HepG2 (cell line): ENCODE data around the gene ITGB7. TPM values are rescaled to one million over a fixed set of nuclear protein-coding genes. Genes with fewer than 3 reads are reported as not detected.

Source experiments
- BHLHE40 ChIP-seq: IDR thresholded peaks from 2 replicates; pipeline ENCODE4 v1.6.1; 2011; ENCODE audit warnings: low read length, improper control_type of control experiment
- FOXJ3 ChIP-seq: sonication (generic); formaldehyde crosslinking; IDR thresholded peaks from 2 replicates; pipeline ENCODE4 v1.4.0; 2020; ENCODE audit warnings: missing genetic modification reagents, mild to moderate bottlenecking, borderline replicate concordance
- HDAC1 ChIP-seq: sonication (generic); formaldehyde crosslinking; IDR thresholded peaks from 2 replicates; pipeline ENCODE4 v1.5.1; 2020; ENCODE audit warnings: mild to moderate bottlenecking, missing genetic modification reagents
- MYC ChIP-seq: sonication (generic); formaldehyde crosslinking; IDR thresholded peaks from 2 replicates; pipeline ENCODE4 v1.9.0; 2021; ENCODE audit warnings: missing genetic modification reagents, borderline replicate concordance
- POLR2A ChIP-seq, 2 experiments: IDR thresholded peaks; 2 replicates each; pipeline ENCODE4 v1.6.1; 2011; ENCODE audit warnings: low read depth in 2 of 2, low read length in 2 of 2, mild to moderate bottlenecking in 1 of 2, moderate library complexity in 1 of 2; ENCODE audit not compliant: insufficient read depth in 1 of 2
- POLR2AphosphoS5 ChIP-seq: IDR thresholded peaks from 2 replicates; pipeline ENCODE4 v1.6.1; 2012; ENCODE audit warnings: low read depth, low read length
- POLR2G ChIP-seq: fragments of 200-400 bp; formaldehyde crosslinking; IDR thresholded peaks from 2 replicates; pipeline ENCODE4 v1.6.1; 2018; ENCODE audit warnings: mild to moderate bottlenecking, low read depth, low read length, moderate library complexity
- RAD21 ChIP-seq: fragments of 450-650 bp; formaldehyde crosslinking; IDR thresholded peaks from 2 replicates; pipeline ENCODE4 v1.5.0; 2020; ENCODE audit warnings: mild to moderate bottlenecking
- RARA ChIP-seq: IDR thresholded peaks from 2 replicates; pipeline ENCODE4 v1.6.1; 2016; ENCODE audit warnings: missing genetic modification reagents, missing compliant biosample characterization
- SP2 ChIP-seq: sonication (generic); formaldehyde crosslinking; IDR thresholded peaks from 2 replicates; pipeline ENCODE4 v1.5.1; 2020; ENCODE audit warnings: mild to moderate bottlenecking, missing genetic modification reagents
- THAP11 ChIP-seq: IDR thresholded peaks from 2 replicates; pipeline ENCODE4 v1.6.1; 2016; ENCODE audit warnings: missing biosample characterization, missing genetic modification reagents
- ZNF598 ChIP-seq: sonication (generic); formaldehyde crosslinking; IDR thresholded peaks from 2 replicates; pipeline ENCODE4 v1.5.1; 2020; ENCODE audit warnings: mild to moderate bottlenecking, missing genetic modification reagents, borderline replicate concordance
- polyA plus RNA-seq, 8 experiments: library from polyadenylated mRNA; depleted of rRNA in 3 of 8; stranded (reverse) in 7 of 8; unstranded in 1 of 8; fragments of >200 nt; fragmentation: Illumina TruSeq in 4 of 8; extraction: Trizol in 4 of 8; gene quantifications; 2 replicates each; pipeline versions ENCODE4 v1.2.1 to v1.2.3, GENCODE V29; 2011 to 2016; ENCODE audit warnings: low read depth in 4 of 8, missing spikeins in 1 of 8, mixed read lengths in 1 of 8; ENCODE audit not compliant: insufficient read depth in 1 of 8
- total RNA-seq, 5 experiments: library from RNA; depleted of rRNA; stranded (reverse); fragments of >200 nt; fragmentation: Illumina TruSeq; extraction: Trizol; gene quantifications; 2 replicates each; pipeline ENCODE4 v1.2.3, GENCODE V29; 2016; ENCODE audit warnings: low read depth in 1 of 5
- TF ChIP-seq, protein P1 (sequence below): sonication (generic); formaldehyde crosslinking; IDR thresholded peaks from 2 replicates; pipeline ENCODE4 v1.5.0; 2020; ENCODE audit warnings: mild to moderate bottlenecking, missing genetic modification reagents
- TF ChIP-seq, protein P2 (sequence below): sonication (generic); formaldehyde crosslinking; IDR thresholded peaks from 2 replicates; pipeline ENCODE4 v1.4.0; 2020; ENCODE audit warnings: missing genetic modification reagents; ENCODE audit errors: not compliant biosample characterization
- TF ChIP-seq, protein P3 (sequence below): IDR thresholded peaks from 2 replicates; pipeline ENCODE4 v1.6.1; 2016; ENCODE audit warnings: mild to moderate bottlenecking
- TF ChIP-seq, protein P4 (sequence below): sonication (generic); formaldehyde crosslinking; IDR thresholded peaks from 2 replicates; pipeline ENCODE4 v1.8.0; 2022; ENCODE audit warnings: low read depth, missing genetic modification reagents
- TF ChIP-seq, protein P5 (sequence below): sonication (generic); formaldehyde crosslinking; IDR thresholded peaks from 2 replicates; pipeline ENCODE4 v1.5.1; 2020; ENCODE audit warnings: mild to moderate bottlenecking, missing genetic modification reagents

ITGB7 gene
- total and polyA plus RNA-seq, 2 of the 13 experiments (the other 11 are each of a cell fraction or from before 2014, with no cell fraction given): 0.16 to 0.18 TPM

DNA sequence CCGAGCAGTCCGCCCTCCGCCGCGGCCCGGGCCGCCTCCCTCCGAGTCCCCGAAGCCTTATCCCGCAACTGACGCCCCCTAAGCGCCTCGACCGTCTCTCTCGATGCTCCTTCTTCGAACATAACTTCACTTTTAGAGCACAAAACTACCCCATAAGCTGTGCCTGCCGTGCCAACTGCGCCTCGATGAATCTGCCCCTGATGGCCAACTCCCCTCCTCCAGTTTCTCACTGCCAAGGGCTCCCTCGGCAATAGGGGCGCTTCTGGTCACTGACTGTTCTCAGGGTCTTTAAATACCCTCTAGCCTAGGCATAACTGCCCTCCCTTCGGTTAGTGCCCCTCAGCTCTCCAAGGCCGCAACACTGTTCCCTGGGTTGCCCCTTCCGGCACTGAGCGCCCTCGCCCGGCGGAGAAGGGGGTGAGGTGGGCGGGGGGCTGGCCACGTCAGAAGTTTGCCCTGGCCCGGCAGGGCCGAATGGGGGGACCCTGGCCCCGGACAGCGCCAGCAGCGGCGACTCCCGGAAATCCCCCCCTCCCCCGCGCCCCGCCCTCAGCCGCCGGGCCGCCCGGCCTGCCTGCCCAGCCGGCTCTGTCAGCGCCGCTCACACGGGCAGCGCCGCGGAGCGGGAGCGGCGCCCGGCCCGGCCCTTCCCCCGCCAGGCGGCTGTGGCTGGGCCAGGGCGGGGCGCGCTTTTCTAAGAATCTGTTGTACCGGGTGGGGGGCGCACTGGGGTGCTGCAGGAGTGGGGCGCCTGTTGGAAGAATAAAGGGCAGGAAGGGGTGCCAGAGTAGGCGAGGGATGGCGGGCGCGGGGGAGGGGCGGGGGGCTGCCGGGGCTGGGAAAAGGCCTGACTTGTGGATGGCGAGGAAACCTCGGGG lies 14.4 kb upstream of the ITGB7 start (continued):
- TF ChIP-seq MYC (CRISPR knock-in tag): peak; percentile 11; the same call in 1 of the 2 replicates
- TF ChIP-seq POLR2G: peak; percentile 70
- TF ChIP-seq RAD21 (CRISPR knock-in tag): peak; percentile 26; the same call in 1 of the 2 replicates
- no peak for TF ChIP-seq THAP11 (CRISPR knock-in tag)
- 0 out of 2 replicates have a peak, but pooled peaks have one; percentile 45 for TF ChIP-seq SP2 (CRISPR knock-in tag)
- TF ChIP-seq, protein P1, sequence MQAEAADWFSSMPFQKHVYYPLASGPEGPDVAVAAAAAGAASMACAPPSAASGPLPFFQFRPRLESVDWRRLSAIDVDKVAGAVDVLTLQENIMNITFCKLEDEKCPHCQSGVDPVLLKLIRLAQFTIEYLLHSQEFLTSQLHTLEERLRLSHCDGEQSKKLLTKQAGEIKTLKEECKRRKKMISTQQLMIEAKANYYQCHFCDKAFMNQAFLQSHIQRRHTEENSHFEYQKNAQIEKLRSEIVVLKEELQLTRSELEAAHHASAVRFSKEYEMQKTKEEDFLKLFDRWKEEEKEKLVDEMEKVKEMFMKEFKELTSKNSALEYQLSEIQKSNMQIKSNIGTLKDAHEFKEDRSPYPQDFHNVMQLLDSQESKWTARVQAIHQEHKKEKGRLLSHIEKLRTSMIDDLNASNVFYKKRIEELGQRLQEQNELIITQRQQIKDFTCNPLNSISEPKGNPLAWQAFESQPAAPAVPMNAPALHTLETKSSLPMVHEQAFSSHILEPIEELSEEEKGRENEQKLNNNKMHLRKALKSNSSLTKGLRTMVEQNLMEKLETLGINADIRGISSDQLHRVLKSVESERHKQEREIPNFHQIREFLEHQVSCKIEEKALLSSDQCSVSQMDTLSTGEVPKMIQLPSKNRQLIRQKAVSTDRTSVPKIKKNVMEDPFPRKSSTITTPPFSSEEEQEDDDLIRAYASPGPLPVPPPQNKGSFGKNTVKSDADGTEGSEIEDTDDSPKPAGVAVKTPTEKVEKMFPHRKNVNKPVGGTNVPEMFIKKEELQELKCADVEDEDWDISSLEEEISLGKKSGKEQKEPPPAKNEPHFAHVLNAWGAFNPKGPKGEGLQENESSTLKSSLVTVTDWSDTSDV: peak; percentile 41; the same call in 1 of the 2 replicates
- TF ChIP-seq, protein P2, sequence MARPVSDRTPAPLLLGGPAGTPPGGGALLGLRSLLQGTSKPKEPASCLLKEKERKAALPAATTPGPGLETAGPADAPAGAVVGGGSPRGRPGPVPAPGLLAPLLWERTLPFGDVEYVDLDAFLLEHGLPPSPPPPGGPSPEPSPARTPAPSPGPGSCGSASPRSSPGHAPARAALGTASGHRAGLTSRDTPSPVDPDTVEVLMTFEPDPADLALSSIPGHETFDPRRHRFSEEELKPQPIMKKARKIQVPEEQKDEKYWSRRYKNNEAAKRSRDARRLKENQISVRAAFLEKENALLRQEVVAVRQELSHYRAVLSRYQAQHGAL (CRISPR knock-in tag): peak; percentile 45
- peak; percentile 51 to 67 for TF ChIP-seq POLR2A (IDR thresholded peaks at IDR 0.05; ENCODE audit: insufficient read depth in 1 of 2, low read depth in 2 of 2, low read length in 2 of 2)
- peak; percentile 40; the same call in 1 of the 2 replicates for TF ChIP-seq RARA (CRISPR knock-in tag)
- TF ChIP-seq ZNF598 (CRISPR knock-in tag): peak; percentile 48; the same call in 1 of the 2 replicates
- peak; percentile 19; the same call in 1 of the 2 replicates for TF ChIP-seq HDAC1
- TF ChIP-seq BHLHE40: no peak
- TF ChIP-seq, protein P3, sequence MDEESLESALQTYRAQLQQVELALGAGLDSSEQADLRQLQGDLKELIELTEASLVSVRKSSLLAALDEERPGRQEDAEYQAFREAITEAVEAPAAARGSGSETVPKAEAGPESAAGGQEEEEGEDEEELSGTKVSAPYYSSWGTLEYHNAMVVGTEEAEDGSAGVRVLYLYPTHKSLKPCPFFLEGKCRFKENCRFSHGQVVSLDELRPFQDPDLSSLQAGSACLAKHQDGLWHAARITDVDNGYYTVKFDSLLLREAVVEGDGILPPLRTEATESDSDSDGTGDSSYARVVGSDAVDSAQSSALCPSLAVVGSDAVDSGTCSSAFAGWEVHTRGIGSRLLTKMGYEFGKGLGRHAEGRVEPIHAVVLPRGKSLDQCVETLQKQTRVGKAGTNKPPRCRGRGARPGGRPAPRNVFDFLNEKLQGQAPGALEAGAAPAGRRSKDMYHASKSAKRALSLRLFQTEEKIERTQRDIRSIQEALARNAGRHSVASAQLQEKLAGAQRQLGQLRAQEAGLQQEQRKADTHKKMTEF: 0 out of 2 replicates have a peak, but pooled peaks have one; percentile 24
- peak; percentile 67 for TF ChIP-seq POLR2AphosphoS5
- TF ChIP-seq, protein P4, sequence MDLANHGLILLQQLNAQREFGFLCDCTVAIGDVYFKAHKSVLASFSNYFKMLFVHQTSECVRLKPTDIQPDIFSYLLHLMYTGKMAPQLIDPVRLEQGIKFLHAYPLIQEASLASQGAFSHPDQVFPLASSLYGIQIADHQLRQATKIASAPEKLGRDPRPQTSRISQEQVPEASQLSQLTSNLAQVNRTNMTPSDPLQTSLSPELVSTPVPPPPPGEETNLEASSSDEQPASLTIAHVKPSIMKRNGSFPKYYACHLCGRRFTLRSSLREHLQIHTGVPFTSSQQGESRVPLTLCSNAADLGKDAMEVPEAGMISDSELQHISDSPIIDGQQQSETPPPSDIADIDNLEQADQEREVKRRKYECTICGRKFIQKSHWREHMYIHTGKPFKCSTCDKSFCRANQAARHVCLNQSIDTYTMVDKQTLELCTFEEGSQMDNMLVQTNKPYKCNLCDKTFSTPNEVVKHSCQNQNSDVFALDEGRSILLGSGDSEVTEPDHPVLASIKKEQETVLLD (CRISPR knock-in tag): peak; percentile 66; the same call in 1 of the 2 replicates
- TF ChIP-seq, protein P5, sequence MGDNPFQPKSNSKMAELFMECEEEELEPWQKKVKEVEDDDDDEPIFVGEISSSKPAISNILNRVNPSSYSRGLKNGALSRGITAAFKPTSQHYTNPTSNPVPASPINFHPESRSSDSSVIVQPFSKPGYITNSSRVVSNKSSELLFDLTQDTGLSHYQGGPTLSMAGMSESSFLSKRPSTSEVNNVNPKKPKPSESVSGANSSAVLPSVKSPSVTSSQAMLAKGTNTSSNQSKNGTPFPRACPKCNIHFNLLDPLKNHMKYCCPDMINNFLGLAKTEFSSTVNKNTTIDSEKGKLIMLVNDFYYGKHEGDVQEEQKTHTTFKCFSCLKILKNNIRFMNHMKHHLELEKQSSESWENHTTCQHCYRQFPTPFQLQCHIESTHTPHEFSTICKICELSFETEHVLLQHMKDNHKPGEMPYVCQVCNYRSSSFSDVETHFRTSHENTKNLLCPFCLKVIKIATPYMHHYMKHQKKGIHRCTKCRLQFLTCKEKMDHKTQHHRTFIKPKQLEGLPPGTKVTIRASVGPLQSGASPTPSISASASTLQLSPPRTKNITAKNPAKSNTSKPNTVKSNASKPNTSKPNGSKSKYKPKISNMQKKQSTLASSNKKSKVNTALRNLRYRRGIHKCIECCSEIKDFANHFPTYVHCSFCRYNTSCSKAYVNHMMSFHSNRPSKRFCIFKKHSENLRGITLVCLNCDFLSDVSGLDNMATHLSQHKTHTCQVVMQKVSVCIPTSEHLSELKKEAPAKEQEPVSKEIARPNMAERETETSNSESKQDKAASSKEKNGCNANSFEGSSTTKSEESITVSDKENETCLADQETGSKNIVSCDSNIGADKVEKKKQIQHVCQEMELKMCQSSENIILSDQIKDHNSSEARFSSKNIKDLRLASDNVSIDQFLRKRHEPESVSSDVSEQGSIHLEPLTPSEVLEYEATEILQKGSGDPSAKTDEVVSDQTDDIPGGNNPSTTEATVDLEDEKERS (CRISPR knock-in tag): no peak
- 0 out of 2 replicates have a peak, but pooled peaks have one; percentile 20 for TF ChIP-seq FOXJ3 (CRISPR knock-in tag)
